ENCODE results near the gene SLC5A11.
"Not testable (repeated sequence)": the region's sequence is repeated elsewhere in the genome, so short reads cannot be mapped to it uniquely, and the experiment has no call there.

SLC5A11 gene

DNA sequence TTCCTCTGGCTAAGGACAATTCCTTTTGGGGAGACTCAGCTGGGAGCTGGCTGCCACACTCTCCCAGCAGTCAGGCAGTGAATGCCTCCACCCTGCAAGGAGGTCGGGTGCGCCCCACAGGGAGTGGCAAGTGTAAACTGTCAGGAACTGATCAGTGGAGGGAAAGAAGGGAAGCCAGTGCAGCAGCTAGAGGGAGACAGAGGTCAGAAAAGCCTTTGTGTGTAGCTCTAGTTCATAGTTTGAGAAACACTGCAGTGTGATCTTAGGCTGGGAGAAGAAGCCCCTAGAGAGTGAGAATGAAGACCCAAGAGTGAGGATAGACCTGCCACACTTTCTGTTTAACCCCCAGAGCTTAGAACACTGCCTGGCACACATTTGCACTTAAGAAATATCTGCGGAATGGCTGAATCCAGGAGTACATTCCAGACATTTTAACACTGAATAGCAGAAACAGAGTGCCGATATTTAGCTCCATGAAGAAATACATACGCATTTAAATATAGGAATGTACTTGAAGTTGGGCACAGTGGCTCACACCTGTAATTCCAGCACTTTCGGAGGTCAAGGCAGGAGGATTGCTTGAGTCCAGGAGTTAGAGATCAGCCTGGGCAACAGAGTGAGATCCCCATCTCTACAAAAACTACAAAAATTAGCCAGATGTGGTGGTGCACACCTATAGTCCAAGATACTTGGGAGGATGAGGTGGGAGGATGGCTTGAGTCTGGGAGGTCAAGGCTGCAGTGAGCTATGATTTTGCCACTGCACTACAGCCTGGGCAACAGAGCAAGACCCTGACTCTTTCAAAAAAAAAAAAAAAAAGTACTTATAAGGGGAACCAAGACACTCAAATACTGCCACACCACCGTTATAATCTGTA is 11.1 kb upstream of the SLC5A11 start:
- DNase-seq (ENCODE audit: low read depth in 1 of 2, low spot score in 1 of 2) = no peak

DNA sequence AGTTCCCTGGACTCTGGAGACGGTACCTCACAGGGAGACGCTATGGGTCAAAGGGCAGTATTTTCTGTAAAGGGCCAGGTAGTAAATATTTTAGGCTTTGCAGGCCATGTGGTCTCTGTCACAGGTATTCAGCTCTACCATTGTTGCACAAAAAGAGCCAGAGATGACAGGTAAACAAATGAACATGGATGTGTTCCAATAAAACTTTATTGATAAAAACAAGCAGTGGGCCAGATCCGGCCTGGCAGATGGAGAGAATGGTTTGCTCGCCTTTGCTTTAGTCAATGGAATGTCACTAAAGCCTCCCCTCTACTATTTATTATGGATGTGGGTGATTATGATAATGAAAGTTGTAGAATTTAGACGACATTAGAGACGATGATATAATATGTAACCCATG is 8.9 kb upstream of the SLC5A11 start:
- DNase-seq (ENCODE audit: low read depth in 1 of 2, low spot score in 1 of 2) = no peak

GRCh38 chr16:24837969-24838368 is 7.8 kb upstream of the SLC5A11 start:
- no peak for DNase-seq (ENCODE audit: low read depth in 1 of 2, low spot score in 1 of 2)

- DNase-seq (ENCODE audit: low read depth in 1 of 2, low spot score in 1 of 2) = no peak
Observed at GRCh38 chr16:24838554-24839266, 7.1 kb upstream of the SLC5A11 start.

DNA sequence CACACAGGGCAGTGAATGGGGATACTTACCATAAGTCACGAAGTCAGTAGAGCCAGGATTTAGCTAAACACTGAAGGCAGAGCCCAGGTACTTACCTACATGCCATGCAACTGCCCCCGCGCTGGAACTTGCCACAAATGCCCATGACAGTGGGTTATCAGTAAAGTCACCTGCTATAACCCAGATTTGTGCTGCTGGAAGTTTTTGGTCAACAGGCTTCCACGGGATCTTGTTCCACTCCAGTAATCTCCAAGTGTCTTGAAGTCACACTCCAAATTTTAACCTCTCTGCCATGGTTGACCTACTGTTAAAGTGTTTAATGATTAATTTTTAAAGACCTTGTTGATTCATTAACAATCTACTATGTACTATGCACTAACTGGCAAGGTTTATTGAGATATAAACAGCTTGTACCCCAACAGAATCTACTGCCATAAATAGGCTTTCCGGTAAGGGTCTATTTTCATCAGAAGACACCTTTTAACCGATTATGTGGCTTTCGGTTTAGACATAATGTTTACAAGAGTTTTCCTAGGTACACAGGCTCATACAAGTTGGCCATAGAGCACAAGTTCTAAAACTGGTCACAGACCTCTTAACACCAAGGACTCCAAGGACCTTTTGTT is 6.3 kb upstream of the SLC5A11 start:
- no peak for DNase-seq (ENCODE audit: low read depth in 1 of 2, low spot score in 1 of 2)

DNA sequence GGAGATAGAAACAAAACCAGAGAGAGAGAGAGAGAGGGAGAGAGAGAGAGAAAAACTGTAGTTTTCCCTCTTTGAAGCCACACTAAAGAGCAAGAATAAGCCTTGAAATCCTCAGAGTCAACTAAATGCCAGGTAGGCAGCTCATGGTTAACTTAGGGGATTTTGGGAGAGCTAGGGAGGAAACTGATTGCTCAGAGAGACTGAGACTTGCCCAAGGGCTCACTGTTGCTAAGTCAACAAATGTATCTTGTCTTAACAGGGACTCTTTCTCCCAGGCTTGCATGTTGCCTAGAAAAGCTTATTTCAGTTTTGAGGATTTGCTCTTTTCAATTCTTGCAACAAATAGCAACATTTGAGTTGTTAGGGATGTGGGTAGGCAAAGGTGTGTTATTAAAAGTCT is 4.5 kb upstream of the SLC5A11 start:
- DNase-seq (ENCODE audit: low read depth in 1 of 2, low spot score in 1 of 2) = no peak

DNA sequence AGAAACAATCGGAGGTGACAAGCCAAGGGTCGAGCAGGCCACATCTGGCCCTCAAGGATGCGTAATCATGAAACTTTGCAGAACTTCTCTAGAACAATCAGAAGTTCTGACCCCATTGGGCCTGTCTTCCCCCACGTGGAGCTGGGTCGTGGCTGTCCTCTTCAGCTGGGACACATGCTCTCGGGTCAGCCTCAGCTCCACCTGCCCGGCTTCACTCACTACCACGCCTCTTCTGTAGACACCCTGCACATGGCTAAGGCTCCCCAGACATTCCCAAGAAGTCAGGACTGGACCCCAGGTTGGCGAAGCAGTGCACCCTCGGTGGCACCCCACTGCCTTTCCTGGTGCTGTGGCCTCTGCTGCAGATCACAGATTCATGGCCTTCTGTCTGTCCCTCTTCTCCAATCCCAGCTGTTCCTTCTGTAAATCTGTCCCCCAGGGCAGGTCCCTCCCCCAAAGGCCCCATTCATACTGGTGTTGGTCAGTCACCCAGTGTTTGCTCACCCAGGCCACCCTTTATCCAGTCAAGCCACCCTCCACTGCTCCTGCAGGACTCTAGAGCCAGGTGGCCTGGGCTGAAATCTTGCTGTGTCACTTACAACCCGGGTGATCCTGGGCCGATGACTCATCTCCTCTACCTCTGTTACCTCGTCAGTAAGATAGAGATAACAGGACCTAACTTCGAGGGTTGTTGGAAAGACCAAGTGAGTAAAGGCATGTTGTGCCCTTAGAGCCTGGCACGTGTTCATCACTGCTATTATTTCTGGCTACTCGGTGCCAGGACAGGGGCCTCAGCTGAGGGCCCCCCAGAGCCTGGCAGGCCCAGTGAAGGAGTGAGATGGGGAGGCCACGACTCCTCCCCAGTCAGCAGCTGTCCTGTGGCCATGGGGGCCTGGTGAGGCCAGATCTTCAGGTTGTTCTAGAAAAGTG is 1.4 kb upstream of the SLC5A11 start:
- DNase-seq (ENCODE audit: low read depth in 1 of 2, low spot score in 1 of 2) = no peak

DNA sequence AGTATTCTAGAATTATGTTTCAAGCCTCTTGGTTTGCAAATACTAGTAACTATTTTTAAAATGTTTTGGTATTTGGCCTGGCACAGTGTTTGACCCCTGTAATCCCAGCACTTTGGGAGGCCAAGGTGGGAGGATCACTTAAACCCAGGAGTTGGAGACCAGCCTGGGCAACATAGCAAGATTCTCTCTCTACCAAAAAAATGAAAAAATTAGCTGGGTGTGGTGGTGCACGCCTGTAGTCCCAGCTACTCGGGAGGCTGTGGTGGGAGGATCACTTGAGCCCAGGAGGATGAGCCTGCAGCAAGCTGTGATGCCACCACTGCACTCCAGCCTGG is 765 bp upstream of the SLC5A11 start:
- DNase-seq (ENCODE audit: low read depth in 1 of 2, low spot score in 1 of 2) = not testable (repeated sequence)

DNA sequence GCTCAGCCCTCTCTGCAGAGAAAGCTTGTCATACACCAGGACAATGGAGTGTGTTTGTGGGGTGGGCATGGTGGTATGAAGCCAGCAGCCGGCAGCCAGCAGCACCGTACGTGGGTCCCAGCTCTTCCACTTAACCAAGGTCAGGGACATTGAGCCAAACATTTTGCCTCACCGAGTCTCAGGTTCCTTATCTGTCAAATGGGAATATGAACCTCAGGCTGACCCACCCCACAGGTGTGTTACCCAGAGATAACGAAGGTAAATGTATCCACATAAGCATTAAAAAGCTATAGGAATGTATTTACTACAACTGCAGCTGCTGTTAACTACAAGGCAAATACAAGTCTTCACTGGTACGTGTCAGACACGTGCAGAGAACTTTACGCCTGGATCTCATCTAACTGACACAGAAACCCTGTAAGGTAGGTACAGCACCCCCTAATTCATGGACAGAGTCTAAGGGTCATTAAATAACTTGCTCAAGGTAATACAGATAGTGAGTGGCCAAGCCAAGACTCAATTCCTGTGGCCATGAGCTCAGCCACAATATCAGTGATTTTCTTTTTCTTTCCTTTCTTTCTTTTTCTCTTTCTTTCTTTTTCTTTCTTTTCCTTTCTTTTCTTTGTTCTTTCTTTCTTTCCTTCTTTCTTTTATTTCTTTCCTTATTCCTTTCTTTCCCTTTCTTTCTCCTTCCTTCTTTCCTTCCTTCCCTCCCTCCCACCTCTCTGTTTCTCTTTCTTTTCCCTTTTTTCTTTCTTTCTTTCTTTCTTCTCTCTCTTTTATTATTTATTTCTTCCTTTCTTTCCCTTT is 990 bp downstream of the SLC5A11 start:
- DNase-seq (ENCODE audit: low read depth in 1 of 2, low spot score in 1 of 2) = no peak

DNA sequence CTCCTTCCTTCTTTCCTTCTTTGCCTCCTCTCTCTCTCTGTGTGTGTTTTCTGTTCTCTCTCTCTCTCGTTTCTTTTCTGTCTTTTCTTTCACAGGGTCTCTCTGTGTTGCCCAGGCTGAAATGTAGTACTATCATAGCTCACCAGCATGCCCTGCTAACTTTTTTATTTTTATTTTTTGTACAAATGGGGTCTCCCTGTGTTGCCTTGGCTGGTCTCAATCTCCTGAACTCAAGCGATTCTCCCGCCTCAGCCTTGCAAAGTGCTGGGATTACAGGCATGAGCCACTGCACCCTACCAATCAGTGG is 1.5 kb downstream of the SLC5A11 start:
- no peak for DNase-seq (ENCODE audit: low read depth in 1 of 2, low spot score in 1 of 2)

GRCh38 chr16:24848065-24848464 is 2.3 kb downstream of the SLC5A11 start:
- DNase-seq (ENCODE audit: low read depth in 1 of 2, low spot score in 1 of 2) = no peak

GRCh38 chr16:24849641-24850040 is 3.9 kb downstream of the SLC5A11 start:
- DNase-seq (ENCODE audit: low read depth in 1 of 2, low spot score in 1 of 2) = no peak

GRCh38 chr16:24850289-24850938 is 4.7 kb downstream of the SLC5A11 start:
- DNase-seq (ENCODE audit: low read depth in 1 of 2, low spot score in 1 of 2) = no peak

- no peak for DNase-seq (ENCODE audit: low read depth in 1 of 2, low spot score in 1 of 2)
Observed at GRCh38 chr16:24851700-24852099, 5.9 kb downstream of the SLC5A11 start.

DNA sequence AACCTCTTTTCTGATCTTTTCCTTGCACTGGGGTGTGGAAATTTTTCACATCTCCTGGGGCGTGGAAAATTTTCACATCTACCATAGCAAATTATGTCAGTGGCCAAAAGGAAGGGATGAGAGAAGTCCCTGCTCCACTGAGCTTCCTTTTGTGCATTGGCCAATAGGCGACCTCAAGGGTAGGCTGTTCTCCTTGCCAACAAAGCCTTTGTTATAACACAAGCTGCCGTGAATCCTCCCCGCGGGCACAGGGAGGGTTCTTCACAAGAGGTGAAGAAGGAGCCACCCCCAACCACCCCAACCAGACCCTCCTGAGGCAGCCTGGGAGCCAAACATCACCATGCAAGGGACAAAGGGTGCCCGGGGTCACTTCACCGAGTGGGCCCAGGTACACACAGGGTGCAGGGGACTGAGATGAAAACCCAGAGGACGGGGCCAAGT is 6.5 kb downstream of the SLC5A11 start:
- DNase-seq (ENCODE audit: low read depth in 1 of 2, low spot score in 1 of 2) = no peak

- no peak for DNase-seq (ENCODE audit: low read depth in 1 of 2, low spot score in 1 of 2)
Observed at GRCh38 chr16:24853169-24853824, 7.5 kb downstream of the SLC5A11 start.

- no peak for DNase-seq (ENCODE audit: low read depth in 1 of 2, low spot score in 1 of 2)
Observed at GRCh38 chr16:24853830-24854229, 8.1 kb downstream of the SLC5A11 start.

DNA sequence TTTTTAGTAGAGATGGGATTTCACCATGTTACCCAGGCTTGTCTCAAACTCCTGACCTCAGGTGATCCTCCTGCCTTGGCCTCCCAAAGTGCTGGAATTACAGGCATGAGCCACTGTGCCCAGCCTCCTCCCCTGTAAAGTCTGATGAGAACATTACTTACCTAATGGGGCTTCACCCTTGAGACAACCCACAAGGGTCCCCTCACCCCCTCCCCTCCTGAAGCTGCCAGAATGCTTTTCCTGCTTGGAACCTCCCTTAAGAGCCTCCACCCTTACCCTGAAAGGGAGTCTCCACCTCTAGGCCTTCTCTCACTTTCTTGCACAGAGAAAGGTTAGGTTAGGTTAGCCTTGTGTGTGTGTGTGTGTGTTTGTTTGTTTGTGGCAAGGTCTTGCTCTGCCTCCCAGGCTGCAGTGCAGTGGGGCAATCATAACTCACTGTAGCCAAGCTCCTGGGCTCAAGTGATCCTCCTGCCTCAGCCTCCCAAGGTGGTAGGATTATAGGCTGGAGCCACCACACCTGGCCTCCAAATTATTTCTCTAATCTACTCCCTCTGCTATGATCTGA is 8.9 kb downstream of the SLC5A11 start:
- no peak for DNase-seq (ENCODE audit: low read depth in 1 of 2, low spot score in 1 of 2)

- no peak for DNase-seq (ENCODE audit: low read depth in 1 of 2, low spot score in 1 of 2)
Observed at GRCh38 chr16:24855678-24856077, 9.9 kb downstream of the SLC5A11 start.

All from activated CD4-positive, alpha-beta T cell treated with anti-CD3 and anti-CD28 coated beads, Interleukin-2, amount 50 U/mL, for 24 hours (primary cell).